Ramos (cell line): Measurements from ENCODE around the gene GRK2.

ENCODE experiments used
- in situ Hi-C: fragments of 300-500 bp; cut with MboI; formaldehyde crosslinking; loops from one replicate; pipeline ENCODE4 v1.14.3; 2022; ENCODE audit warnings: low sequenced_read_pairs; ENCODE audit not compliant: unreplicated experiment

Gene GRK2

DNA sequence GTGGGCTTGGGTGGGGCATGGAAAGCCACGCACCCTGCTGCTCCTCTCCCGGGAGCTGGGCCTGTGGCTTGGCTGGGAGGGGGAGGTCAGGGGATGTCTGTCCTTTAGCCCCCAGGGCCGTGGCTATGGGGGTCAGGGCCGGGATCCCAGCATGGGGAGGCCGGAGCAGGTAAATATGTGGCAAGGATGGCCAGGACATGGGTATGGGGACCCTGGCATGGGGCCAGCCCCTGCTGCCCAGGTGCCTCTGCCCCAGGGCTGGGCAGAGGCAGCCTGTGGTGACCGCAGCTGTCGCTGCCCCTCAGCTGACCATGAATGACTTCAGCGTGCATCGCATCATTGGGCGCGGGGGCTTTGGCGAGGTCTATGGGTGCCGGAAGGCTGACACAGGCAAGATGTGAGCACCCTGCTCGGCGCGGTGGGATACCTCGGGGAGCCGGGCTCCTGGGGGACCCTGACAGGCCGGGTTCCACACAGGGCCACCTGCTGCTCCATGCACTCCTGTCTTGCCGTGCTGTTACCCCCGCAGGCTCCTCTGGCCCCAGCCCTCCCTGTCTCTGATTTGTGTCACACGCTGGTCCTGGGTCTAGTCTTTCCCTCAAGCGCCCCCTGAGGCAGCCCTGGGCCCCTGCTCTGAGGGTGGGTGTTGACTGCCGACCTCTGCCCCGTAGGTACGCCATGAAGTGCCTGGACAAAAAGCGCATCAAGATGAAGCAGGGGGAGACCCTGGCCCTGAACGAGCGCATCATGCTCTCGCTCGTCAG, 14.7 kb downstream of the GRK2 start:
- in situ Hi-C loops, result loop anchor here (10.0 kb wide), 1 partner anchor 204 kb away; the partner anchor contains the start of gene AIP

DNA sequence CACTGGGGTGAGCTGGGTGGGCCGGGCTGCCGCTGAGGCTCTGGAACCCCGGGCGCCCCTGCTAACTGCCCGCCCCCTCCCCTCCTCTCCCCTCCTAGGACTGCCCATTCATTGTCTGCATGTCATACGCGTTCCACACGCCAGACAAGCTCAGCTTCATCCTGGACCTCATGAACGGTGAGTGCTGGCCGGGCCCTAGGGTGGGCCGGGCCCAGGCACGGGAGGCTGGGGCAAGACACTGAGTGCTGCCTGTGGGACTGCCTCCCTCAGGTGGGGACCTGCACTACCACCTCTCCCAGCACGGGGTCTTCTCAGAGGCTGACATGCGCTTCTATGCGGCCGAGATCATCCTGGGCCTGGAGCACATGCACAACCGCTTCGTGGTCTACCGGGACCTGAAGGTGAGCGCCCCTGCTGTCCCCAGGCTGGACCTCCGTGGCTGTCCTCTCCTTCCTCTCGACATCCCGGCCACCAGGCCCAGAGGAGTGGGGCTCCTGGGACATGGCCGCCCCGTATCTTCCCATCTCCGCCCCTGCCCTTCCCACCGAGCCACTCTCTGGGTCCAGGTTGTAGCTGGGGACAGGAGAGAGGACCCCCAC, 15.4 kb downstream of the GRK2 start:
- in situ Hi-C loops, result loop anchor here (10.0 kb wide), 1 partner anchor 203 kb away; the partner anchor contains the start of gene AIP

DNA sequence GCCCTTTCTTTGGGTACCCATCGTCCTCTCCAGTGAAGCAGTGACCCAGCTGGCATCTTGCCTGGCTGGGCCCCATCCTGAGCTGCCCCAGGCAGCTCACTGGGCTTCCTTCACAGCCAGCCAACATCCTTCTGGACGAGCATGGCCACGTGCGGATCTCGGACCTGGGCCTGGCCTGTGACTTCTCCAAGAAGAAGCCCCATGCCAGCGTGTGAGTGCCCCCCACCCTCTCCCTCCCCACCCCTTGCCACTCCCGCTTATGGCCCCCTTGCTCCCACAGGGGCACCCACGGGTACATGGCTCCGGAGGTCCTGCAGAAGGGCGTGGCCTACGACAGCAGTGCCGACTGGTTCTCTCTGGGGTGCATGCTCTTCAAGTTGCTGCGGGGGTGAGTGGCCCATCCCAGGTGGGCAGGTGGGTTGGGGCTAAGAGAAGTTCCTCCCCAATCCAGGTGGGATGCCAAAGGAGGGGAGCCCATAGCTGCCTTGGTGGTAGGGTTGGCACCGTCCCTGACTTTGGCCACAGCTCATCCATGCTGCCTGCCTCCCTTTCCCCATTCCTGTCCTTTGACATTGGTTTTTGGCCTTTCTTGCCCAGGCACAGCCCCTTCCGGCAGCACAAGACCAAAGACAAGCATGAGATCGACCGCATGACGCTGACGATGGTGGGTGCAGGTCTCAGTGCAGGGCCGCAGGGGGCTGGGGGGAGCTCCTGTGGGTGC, 16.0 kb downstream of the GRK2 start:
- in situ Hi-C loops, result loop anchor here (10.0 kb wide), 1 partner anchor 202 kb away; the partner anchor contains the start of gene AIP

DNA sequence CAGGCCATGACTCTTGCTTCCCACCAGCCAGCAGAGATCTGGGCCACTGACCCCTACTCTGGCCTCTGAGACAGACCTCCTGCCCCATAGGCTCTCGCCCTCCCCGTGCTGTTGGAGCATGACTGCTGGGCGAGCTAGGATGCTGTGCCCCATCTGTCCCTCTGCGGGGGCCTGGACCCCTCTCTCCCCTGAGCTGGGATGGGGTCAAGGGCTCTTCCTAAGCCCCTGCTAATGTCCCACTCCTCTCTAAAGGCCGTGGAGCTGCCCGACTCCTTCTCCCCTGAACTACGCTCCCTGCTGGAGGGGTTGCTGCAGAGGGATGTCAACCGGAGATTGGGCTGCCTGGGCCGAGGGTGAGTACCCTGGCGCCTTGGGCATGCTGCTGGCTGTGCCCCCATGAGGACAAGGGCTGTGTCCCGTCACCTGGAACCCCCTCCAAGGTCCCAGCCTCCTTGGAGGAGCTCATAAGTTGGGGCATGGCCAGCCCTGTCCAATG, 16.7 kb downstream of the GRK2 start:
- in situ Hi-C loops, result loop anchor here (10.0 kb wide), 1 partner anchor 202 kb away; the partner anchor contains the start of gene AIP

DNA sequence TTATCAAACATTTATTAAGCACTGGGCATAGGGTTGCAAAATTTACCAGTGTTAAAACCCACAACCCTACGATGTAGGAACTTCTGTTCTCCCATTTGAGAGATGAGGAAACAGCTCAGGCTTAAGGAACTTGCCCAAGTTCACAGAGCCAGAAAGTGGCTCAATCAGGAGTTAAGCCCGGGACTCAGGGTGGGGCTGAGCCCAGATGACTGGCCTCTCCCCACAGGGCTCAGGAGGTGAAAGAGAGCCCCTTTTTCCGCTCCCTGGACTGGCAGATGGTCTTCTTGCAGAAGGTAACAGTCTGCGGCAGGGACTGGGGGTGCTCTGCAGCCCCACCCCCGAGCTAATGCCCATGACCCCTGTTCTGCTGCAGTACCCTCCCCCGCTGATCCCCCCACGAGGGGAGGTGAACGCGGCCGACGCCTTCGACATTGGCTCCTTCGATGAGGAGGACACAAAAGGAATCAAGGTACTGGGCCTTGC, 17.2 kb downstream of the GRK2 start:
- in situ Hi-C loops, result loop anchor here (10.0 kb wide), 1 partner anchor 201 kb away; the partner anchor contains the start of gene AIP

DNA sequence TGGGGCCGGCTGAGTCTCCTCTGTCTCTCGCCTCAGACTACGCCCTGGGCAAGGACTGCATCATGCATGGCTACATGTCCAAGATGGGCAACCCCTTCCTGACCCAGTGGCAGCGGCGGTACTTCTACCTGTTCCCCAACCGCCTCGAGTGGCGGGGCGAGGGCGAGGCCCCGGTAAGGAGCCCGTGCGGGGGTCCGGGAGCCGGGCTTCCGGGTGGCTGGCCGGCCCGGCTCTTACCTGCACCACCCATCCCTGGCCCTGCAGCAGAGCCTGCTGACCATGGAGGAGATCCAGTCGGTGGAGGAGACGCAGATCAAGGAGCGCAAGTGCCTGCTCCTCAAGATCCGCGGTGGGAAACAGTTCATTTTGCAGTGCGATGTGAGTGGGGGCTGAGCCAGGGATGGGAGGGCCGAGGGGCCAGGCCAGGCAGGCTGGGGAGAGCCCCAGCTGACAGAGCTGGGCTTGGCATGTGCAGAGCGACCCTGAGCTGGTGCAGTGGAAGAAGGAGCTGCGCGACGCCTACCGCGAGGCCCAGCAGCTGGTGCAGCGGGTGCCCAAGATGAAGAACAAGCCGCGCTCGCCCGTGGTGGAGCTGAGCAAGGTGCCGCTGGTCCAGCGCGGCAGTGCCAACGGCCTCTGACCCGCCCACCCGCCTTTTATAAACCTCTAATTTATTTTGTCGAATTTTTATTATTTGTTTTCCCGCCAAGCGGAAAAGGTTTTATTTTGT, 18.7 kb downstream of the GRK2 start:
- in situ Hi-C loops, result loop anchor here (10.0 kb wide), 1 partner anchor 200 kb away; the partner anchor contains the start of gene AIP

DNA sequence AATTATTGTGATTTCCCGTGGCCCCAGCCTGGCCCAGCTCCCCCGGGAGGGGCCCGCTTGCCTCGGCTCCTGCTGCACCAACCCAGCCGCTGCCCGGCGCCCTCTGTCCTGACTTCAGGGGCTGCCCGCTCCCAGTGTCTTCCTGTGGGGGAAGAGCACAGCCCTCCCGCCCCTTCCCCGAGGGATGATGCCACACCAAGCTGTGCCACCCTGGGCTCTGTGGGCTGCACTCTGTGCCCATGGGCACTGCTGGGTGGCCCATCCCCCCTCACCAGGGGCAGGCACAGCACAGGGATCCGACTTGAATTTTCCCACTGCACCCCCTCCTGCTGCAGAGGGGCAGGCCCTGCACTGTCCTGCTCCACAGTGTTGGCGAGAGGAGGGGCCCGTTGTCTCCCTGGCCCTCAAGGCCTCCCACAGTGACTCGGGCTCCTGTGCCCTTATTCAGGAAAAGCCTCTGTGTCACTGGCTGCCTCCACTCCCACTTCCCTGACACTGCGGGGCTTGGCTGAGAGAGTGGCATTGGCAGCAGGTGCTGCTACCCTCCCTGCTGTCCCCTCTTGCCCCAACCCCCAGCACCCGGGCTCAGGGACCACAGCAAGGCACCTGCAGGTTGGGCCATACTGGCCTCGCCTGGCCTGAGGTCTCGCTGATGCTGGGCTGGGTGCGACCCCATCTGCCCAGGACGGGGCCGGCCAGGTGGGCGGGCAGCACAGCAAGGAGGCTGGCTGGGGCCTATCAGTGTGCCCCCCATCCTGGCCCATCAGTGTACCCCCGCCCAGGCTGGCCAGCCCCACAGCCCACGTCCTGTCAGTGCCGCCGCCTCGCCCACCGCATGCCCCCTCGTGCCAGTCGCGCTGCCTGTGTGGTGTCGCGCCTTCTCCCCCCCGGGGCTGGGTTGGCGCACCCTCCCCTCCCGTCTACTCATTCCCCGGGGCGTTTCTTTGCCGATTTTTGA, 19.5 kb downstream of the GRK2 start:
- in situ Hi-C loops, result loop anchor here (10.0 kb wide), 1 partner anchor 199 kb away; the partner anchor contains the start of gene AIP

DNA sequence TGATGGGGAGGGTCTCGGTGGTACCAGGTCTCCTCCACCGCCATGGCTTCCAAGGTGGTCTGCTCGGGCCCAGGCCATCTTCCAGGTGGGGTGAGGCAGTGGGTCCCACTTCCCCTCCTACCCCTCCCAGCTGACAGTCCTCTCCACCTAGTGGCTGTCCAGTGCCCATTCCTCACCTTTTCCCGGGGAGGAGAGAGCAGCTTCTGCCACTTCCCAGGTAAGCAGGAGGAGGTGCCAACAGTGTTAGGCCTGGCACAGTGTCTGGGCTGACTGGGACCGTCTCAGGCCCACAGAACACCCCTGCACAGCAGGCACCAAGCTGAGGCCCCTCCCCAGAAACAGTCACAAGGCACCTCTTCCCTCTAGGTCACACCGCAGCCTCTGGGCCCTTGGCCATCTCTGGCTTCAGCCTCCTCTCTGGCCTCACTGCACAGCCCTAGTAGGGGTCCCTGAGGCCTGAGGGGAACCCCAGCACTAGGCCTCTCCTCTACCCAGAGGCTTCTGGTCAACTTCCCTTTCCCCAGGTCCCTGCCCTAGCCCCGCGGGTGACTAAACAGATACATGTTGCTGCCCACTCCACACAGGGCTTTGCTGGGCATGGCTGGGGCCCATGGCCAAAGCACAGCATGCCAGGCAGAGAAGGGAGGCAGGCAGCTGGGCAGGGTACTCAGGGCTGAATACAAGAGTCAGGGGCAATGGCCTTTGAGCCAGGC, 20.5 kb downstream of the GRK2 start:
- in situ Hi-C loops, result loop anchor here (10.0 kb wide), 1 partner anchor 198 kb away; the partner anchor contains the start of gene AIP

DNA sequence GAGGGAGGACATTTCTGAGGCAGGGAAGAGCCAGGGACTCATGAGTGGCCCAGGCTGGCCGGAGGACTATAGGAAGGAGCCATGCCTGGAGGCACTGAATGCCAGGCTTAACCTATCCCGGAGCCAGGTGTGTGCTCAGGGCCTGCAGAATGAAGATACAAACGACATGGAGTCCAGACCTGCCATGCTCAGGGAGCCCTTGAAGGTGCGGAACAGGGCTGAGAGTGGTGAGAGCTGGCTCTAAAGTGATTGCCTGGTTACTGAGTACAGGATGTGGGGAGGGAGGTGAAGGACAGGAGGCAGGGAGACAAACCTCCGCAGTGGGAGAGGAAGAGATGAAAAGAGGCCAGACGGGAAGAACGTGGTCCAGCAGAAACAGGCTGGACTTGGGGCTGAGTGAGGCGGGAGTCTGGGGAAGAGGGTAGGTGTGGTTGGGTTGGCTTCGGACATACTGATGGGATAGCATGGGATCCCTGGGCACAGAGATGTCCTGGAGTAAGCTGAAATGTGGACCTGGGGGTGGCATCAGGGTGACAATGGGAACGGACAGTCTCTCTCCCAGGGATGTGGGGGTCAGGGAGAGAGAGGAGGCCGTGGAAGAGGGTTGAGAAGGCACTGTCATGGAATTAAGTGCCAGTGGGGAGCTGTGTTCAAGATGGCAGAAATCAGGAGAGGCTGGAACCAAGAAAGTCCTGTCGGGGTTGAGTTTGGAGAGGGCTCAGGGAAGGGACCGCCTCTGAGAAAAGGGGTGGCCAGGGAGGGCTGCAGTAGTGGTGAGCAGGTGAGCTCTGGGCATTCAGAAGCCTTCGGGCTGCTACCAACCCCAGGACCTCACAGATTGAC, 21.3 kb downstream of the GRK2 start:
- in situ Hi-C loops, result loop anchor here (10.0 kb wide), 1 partner anchor 197 kb away; the partner anchor contains the start of gene AIP

DNA sequence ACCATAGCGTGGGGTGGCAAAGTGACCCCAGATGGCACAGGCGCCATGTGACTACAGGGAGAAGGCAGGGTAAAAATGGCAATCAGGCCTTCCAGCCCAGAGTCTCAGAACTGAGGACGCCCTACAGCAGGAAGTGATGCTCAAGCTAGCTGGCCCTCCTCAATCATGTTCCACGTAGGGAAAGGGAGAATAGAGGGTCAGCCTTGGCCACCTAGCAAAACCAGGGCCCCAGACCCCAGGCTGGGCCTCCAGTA, 21.9 kb downstream of the GRK2 start:
- in situ Hi-C loops, result loop anchor here (10.0 kb wide), 1 partner anchor 197 kb away; the partner anchor contains the start of gene AIP

DNA sequence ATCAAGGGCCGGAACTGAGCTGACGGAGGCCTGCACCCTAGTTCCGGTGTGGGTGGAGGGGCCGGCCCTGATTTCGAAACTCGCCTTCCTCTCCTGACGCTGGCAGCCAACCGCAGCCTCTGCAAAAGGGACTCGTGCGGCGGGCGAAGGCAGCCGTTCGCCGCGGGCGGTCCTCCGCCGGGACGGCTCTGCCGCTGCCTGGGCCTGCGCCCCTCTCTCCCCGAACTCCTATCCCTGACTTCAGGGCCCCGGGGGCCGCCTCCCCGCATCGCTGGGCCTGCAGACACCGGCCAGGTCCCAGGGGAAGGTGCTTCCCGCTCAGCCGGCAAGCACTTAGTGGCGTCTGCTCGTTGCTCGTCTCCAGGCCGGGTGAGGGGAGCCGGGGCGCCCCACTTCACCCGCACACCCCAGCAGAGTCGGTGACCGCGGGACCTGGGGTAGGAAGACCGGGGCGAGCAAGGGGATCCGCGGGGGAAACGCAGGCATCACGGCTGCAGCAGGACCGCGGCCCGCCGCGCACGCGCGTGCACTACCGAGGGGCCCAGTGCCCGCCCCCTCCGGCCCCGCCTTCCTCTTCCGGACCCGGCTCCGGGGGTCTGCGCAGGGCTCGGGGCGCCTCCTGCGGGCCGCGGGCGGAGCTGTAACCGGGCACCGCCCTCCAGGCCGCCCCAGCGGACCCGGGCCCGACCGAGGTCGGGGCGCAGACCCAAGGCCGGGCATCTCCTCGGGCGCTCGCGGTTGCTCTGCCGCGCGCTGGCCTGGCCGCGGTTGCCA, 22.4 kb downstream of the GRK2 start:
- in situ Hi-C loops, result loop anchor here (10.0 kb wide), 1 partner anchor 196 kb away; the partner anchor contains the start of gene AIP

DNA sequence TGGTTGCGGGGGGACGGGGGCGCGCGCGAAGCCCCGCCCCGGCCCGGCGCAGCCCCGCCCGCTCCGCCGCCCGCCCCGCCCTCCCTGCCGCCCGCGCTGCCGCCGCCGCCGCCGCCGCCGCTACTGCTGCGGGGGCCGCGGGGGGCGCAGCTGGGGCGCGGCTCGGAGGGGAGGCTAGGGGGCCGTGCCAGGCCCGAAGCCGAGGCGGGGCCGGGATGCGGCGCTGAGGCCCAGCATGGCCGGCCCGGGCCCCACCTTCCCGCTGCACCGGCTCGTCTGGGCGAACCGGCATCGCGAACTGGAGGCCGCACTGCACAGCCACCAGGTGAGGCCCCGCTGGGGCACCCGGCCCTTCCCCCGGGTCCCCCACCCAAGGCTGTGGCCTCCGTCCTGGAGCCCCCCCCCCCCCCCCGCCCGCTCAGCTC, 23.0 kb downstream of the GRK2 start, which contains the start of gene ANKRD13D:
ANKRD13D (plus strand) TSS at position 78 of the 425 bp plus-strand sequence; CDS start at position 236, 158 bp downstream.
- in situ Hi-C loops, result loop anchor here (10.0 kb wide), 1 partner anchor 196 kb away; the partner anchor contains the start of gene AIP

DNA sequence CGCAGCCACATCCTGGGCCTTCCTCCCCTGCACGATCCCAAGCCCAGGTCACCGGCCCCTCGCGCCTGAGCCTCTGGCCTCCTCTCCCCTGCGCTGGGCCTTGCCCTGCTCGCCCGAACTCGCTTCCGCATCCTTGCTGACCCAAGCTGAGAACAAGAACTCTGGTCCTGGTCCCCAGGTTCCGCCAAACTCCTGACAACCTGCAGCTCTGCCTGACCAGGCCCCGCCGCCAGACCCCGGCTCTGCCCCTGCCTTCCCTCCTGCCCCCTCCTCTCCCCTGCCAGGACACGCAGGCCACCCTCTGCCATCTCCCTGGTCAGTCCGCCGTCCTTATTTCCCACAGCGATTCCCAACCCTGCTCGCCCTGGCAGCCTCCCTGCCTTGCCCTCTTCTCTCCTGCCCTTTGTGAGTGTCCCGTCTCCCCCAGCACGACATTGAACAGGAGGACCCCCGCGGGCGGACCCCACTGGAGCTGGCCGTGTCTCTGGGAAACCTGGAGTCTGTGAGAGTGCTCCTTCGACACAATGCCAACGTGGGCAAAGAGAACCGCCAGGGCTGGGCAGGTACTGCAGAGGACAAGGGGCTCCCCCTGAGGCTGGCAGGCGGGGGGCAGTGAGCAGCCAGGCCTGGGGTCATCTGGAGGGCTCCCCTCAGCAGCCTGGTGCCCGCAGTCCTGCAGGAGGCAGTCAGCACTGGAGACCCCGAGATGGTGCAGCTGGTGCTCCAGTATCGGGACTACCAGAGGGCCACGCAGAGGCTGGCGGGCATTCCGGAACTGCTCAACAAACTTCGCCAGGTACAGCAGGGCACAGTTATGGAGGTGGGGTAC, 23.6 kb downstream of the GRK2 start:
- in situ Hi-C loops, result loop anchor here (10.0 kb wide), 1 partner anchor 195 kb away; the partner anchor contains the start of gene AIP

DNA sequence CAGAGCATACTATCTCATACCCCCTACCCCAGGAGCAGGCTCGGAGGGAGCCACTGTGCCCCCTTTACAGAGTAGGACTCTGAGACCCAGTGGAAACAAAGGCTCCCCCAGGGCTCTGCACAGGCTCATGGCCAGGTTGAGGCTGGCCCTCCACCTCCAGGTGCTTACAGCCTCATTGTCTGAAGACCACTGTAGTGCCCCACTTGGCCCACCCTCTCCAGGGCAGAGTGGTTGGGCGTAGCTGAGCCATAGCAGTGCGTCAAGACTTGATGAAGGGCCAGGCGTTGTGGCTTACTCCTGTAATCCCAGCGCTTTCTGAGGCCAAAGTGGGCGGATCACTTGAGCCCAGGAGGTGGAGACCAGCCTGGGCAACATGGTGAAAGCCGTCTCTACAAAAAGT, 24.5 kb downstream of the GRK2 start:
- in situ Hi-C loops, result no loop called here
